Peyer's patch (tissue), 4 donors: ENCODE results near the gene PALM2AKAP2. TPM values are rescaled to one million over a fixed set of nuclear protein-coding genes. Genes with fewer than 3 reads are reported as not detected.

Experiments
- DNase-seq, 3 donors: peaks; one replicate each; pipeline ENCODE4 v3.0.0-alpha.2; 2017 to 2019
- H3K27ac ChIP-seq, 4 donors: fragments of 200-600 bp; sonication (generic); one replicate each; pipeline ENCODE4 v1.5.1; 2016 to 2019
- H3K27me3 ChIP-seq, 2 donors: fragments of 200-600 bp; sonication (generic); one replicate each; pipeline ENCODE4 v1.5.1; 2019
- H3K36me3 ChIP-seq, 3 donors: fragments of 200-600 bp; sonication (generic); one replicate each; pipeline ENCODE4 v1.5.1; 2016 to 2019
- H3K4me1 ChIP-seq, 4 donors: fragments of 200-600 bp; sonication (generic); one replicate each; pipeline ENCODE4 v1.5.1; 2016 to 2019
- H3K4me3 ChIP-seq, 4 donors: fragments of 200-600 bp; sonication (generic); 1 replicate in 3 of 4; 2 replicates in 1 of 4; pipeline ENCODE4 v1.5.1; 2016 to 2019; ENCODE audit warnings: mild to moderate bottlenecking in 1 of 4
- H3K9me3 ChIP-seq, 4 donors: fragments of 200-600 bp; sonication (generic); one replicate each; pipeline ENCODE4 v1.5.1; 2016 to 2019; ENCODE audit warnings: mild to moderate bottlenecking in 1 of 4
- CTCF ChIP-seq, 6 experiments: fragments of 450-650 bp in 4 of 6; fragments of 200-600 bp in 2 of 6; sonication (generic) in 1 of 6; IDR thresholded peaks; one replicate each; pipeline ENCODE4 v1.5.1; 2017 to 2019; ENCODE audit warnings: antibody characterized with exemption in 6 of 6, mild to moderate bottlenecking in 3 of 6, moderate library complexity in 1 of 6
- POLR2A ChIP-seq, 2 donors: fragments of 450-650 bp; IDR thresholded peaks; one replicate each; pipeline ENCODE4 v1.5.1; 2017; ENCODE audit warnings: antibody characterized with exemption in 2 of 2, mild to moderate bottlenecking in 2 of 2, moderate library complexity in 2 of 2
- total RNA-seq, 4 donors: library from RNA; depleted of rRNA; stranded (reverse); fragments of >200 nt; gene quantifications; one replicate each; pipeline ENCODE4 v1.1.0, GENCODE V29; 2016

Gene PALM2AKAP2
- total RNA-seq, 4 donors from 2014 or later, result 1.9 to 3.3 TPM; not detected in 2

GRCh38 chr9:109771796-109772531 is 8.0 kb upstream of the PALM2AKAP2 start:
- Histone ChIP-seq H3K9me3 (no peaks in the 10 kb centered on the region), H3K36me3 (no peaks in the 10 kb centered on the region), H3K4me1 (no peaks in the 10 kb centered on the region), H3K27ac (no peak overlapping the region), H3K4me3 (no peak overlapping the region), H3K27me3 (no peaks in the 10 kb centered on the region)
- no peak for DNase-seq
- TF ChIP-seq POLR2A (IDR thresholded peaks at IDR 0.05), result no peak
- TF ChIP-seq CTCF (IDR thresholded peaks at IDR 0.05), result no peak

- H3K27ac ChIP-seq, result no peak overlapping the region
- H3K4me3 ChIP-seq, result no peak overlapping the region
- no peaks in the 10 kb centered on the region for H3K36me3 ChIP-seq
- H3K9me3 ChIP-seq, result no peaks in the 10 kb centered on the region
- DNase-seq, result no peak
- H3K27me3 ChIP-seq, result no peaks in the 10 kb centered on the region
- TF ChIP-seq CTCF (IDR thresholded peaks at IDR 0.05) (no peak), POLR2A (IDR thresholded peaks at IDR 0.05) (no peak)
- peaks cover 0 to 5% (median 2%) of the 10 kb centered on the region in 4 donors for H3K4me1 ChIP-seq
Observed at GRCh38 chr9:109775516-109775915, 4.5 kb upstream of the PALM2AKAP2 start.

DNA sequence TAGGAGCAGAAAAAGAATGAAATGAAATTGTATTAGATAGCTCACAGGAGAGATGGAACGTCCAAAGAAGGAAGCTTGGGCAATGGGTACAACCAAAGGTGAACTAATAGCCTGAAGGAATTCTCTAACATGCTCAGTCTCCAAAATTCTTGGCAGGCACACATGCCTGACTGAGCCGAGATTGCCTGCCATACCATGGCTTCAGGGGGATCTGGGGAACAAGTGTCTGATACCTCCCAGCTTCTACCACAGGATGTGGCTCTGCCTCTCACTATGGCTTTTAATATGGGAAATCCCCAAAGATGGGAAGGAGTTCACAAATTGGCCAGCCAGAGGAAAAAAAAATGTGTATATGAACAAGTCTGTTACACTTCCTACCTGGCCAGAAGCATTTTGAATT is 3.6 kb upstream of the PALM2AKAP2 start:
- Histone ChIP-seq H3K36me3 (no peaks in the 10 kb centered on the region), H3K27me3 (no peaks in the 10 kb centered on the region), H3K9me3 (no peaks in the 10 kb centered on the region), H3K4me1 (peaks cover 0 to 5% (median 2%) of the 10 kb centered on the region in 4 donors), H3K27ac (no peak overlapping the region), H3K4me3 (no peak overlapping the region)
- TF ChIP-seq POLR2A (IDR thresholded peaks at IDR 0.05) (no peak), CTCF (IDR thresholded peaks at IDR 0.05) (no peak)
- no peak for DNase-seq

DNA sequence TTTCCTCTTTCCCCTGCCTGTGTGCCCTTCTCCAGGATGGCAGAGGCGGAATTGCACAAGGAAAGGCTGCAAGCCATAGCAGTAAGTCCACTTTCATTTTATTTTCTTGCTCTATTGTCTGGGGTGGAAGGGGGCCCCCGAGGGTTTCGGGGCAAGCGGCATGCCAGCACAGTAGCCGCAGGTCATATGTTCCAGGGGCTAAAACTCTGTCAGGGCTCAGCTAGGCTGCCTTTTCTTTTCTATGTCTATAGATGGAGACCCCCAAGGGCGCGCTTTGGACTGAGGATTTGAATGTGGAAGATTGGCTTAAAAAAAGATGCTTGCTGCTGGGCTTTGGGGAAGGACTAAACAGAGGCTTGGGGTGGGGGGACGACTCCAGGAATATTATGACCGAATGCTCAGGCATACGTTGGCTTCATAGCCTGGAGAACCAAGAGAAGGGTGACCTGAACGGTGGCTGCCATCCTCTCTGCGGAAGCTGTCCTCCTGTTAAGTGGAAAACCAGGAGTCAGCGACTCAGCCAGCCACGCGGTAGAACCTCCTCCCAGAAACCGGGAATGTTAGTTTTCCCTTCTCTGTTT is 545 bp downstream of the PALM2AKAP2 start:
- Histone ChIP-seq H3K27ac (peak overlapping the region in 2 of 4 donors; percentile 25 to 26), H3K4me3 (peak overlapping the region; percentile 14 to 60 (median 38)), H3K36me3 (no peaks in the 10 kb centered on the region), H3K27me3 (no peaks in the 10 kb centered on the region), H3K9me3 (no peaks in the 10 kb centered on the region), H3K4me1 (peaks cover 0 to 5% (median 2%) of the 10 kb centered on the region in 4 donors)
- no peak for DNase-seq
- no peak for TF ChIP-seq CTCF (IDR thresholded peaks at IDR 0.05)
- no peak for TF ChIP-seq POLR2A (IDR thresholded peaks at IDR 0.05)

- Histone ChIP-seq H3K36me3 (no peaks in the 10 kb centered on the region), H3K9me3 (no peaks in the 10 kb centered on the region), H3K4me3 (peak overlapping the region in 2 of 4 donors; percentile 54 to 60), H3K4me1 (peaks cover 0 to 5% (median 2%) of the 10 kb centered on the region in 4 donors), H3K27ac (no peak overlapping the region), H3K27me3 (no peaks in the 10 kb centered on the region)
- TF ChIP-seq CTCF (IDR thresholded peaks at IDR 0.05) (no peak), POLR2A (IDR thresholded peaks at IDR 0.05) (no peak)
- no peak for DNase-seq
Observed at GRCh38 chr9:109781086-109781485, 1.1 kb downstream of the PALM2AKAP2 start.
